ENCODE results near the gene FCHSD2.

DNA sequence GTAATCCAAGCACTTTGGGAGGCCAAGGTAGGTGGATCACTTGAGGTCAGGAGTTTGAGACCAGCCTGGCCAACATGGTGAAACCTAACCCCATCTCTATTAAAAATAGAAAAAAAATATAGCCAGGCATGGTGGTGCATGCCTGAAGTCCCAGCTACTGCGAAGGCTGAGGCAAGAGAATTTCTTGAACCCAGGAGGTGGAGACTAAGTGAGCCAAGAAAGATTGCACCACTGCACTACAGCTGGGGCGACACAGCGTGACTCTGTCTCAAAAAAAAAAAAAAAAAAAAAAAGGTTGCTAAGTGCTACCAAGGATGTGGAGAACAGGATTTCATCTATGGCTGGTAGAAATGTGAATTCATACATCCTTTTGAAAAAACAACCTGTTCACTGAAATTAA, 291.3 kb downstream of the FCHSD2 start:
- TF ChIP-seq, protein P1, sequence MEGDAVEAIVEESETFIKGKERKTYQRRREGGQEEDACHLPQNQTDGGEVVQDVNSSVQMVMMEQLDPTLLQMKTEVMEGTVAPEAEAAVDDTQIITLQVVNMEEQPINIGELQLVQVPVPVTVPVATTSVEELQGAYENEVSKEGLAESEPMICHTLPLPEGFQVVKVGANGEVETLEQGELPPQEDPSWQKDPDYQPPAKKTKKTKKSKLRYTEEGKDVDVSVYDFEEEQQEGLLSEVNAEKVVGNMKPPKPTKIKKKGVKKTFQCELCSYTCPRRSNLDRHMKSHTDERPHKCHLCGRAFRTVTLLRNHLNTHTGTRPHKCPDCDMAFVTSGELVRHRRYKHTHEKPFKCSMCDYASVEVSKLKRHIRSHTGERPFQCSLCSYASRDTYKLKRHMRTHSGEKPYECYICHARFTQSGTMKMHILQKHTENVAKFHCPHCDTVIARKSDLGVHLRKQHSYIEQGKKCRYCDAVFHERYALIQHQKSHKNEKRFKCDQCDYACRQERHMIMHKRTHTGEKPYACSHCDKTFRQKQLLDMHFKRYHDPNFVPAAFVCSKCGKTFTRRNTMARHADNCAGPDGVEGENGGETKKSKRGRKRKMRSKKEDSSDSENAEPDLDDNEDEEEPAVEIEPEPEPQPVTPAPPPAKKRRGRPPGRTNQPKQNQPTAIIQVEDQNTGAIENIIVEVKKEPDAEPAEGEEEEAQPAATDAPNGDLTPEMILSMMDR (IDR thresholded peaks at IDR 0.05) = no peak
- no peak for TF ChIP-seq CHD2 (IDR thresholded peaks at IDR 0.05; ENCODE audit: low read length, partially characterized antibody)
- no peak for TF ChIP-seq MYC (IDR thresholded peaks at IDR 0.05; ENCODE audit: borderline replicate concordance, low read length)
- TF ChIP-seq CEBPB (IDR thresholded peaks at IDR 0.05) = no peak
- TF ChIP-seq POLR2A (IDR thresholded peaks at IDR 0.05; ENCODE audit: low read length) = no peak
- no peak for TF ChIP-seq POLR2AphosphoS2 (conservative IDR thresholded peaks at IDR 0.05; ENCODE audit: low read length)
- TF ChIP-seq, protein P2, sequence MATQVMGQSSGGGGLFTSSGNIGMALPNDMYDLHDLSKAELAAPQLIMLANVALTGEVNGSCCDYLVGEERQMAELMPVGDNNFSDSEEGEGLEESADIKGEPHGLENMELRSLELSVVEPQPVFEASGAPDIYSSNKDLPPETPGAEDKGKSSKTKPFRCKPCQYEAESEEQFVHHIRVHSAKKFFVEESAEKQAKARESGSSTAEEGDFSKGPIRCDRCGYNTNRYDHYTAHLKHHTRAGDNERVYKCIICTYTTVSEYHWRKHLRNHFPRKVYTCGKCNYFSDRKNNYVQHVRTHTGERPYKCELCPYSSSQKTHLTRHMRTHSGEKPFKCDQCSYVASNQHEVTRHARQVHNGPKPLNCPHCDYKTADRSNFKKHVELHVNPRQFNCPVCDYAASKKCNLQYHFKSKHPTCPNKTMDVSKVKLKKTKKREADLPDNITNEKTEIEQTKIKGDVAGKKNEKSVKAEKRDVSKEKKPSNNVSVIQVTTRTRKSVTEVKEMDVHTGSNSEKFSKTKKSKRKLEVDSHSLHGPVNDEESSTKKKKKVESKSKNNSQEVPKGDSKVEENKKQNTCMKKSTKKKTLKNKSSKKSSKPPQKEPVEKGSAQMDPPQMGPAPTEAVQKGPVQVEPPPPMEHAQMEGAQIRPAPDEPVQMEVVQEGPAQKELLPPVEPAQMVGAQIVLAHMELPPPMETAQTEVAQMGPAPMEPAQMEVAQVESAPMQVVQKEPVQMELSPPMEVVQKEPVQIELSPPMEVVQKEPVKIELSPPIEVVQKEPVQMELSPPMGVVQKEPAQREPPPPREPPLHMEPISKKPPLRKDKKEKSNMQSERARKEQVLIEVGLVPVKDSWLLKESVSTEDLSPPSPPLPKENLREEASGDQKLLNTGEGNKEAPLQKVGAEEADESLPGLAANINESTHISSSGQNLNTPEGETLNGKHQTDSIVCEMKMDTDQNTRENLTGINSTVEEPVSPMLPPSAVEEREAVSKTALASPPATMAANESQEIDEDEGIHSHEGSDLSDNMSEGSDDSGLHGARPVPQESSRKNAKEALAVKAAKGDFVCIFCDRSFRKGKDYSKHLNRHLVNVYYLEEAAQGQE (IDR thresholded peaks at IDR 0.05) = no peak
- TF ChIP-seq, protein P3, sequence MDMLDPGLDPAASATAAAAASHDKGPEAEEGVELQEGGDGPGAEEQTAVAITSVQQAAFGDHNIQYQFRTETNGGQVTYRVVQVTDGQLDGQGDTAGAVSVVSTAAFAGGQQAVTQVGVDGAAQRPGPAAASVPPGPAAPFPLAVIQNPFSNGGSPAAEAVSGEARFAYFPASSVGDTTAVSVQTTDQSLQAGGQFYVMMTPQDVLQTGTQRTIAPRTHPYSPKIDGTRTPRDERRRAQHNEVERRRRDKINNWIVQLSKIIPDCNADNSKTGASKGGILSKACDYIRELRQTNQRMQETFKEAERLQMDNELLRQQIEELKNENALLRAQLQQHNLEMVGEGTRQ (IDR thresholded peaks at IDR 0.05) = no peak
- TF ChIP-seq RFX5 (IDR thresholded peaks at IDR 0.05) = no peak
- no peak for TF ChIP-seq SMC3 (IDR thresholded peaks at IDR 0.05)
- no peak for TF ChIP-seq BHLHE40 (IDR thresholded peaks at IDR 0.05; ENCODE audit: low read depth, low read length)
- TF ChIP-seq, protein P4, sequence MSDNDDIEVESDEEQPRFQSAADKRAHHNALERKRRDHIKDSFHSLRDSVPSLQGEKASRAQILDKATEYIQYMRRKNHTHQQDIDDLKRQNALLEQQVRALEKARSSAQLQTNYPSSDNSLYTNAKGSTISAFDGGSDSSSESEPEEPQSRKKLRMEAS (IDR thresholded peaks at IDR 0.05) = no peak
- TF ChIP-seq PHF8 (IDR thresholded peaks at IDR 0.05; ENCODE audit: borderline replicate concordance, low read depth) = no peak
- TF ChIP-seq ESRRA (IDR thresholded peaks at IDR 0.05; ENCODE audit: borderline replicate concordance, low read length) = no peak
